ENCODE data around the gene CUBN.

CUBN gene

GRCh38 chr10:17043586-17043985 is 86.0 kb downstream of the CUBN start:
- Mint-ChIP-seq H3K9me3 (no peaks in the 10 kb centered on the region), H3K4me1 (ENCODE audit: low read depth) (no peaks in the 10 kb centered on the region), H3K4me3 (no peak overlapping the region), H3K36me3 (ENCODE audit: low read depth) (no peaks in the 10 kb centered on the region), H3K27me3 (ENCODE audit: low read depth) (peaks cover 9% of the 10 kb centered on the region), H3K27ac (no peak overlapping the region)
- DNase-seq (ENCODE audit: low spot score), result no peak

- Mint-ChIP-seq H3K4me1 (ENCODE audit: low read depth) (peaks cover 2% of the 10 kb centered on the region), H3K36me3 (ENCODE audit: low read depth) (no peaks in the 10 kb centered on the region), H3K4me3 (no peak overlapping the region), H3K27me3 (ENCODE audit: low read depth) (peaks cover 9% of the 10 kb centered on the region), H3K9me3 (no peaks in the 10 kb centered on the region), H3K27ac (no peak overlapping the region)
- no peak for DNase-seq (ENCODE audit: low spot score)
Measured at GRCh38 chr10:17041626-17042520, 87.7 kb downstream of the CUBN start.

- H3K4me3 Mint-ChIP-seq, result no peak overlapping the region
- no peak for DNase-seq (ENCODE audit: low spot score)
- H3K27ac Mint-ChIP-seq, result no peak overlapping the region
- H3K36me3 Mint-ChIP-seq (ENCODE audit: low read depth), result no peaks in the 10 kb centered on the region
- peaks cover 7% of the 10 kb centered on the region for H3K4me1 Mint-ChIP-seq (ENCODE audit: low read depth)
- H3K27me3 Mint-ChIP-seq (ENCODE audit: low read depth), result peaks cover 13% of the 10 kb centered on the region
- no peaks in the 10 kb centered on the region for H3K9me3 Mint-ChIP-seq
Measured at GRCh38 chr10:17038627-17039026, 91.0 kb downstream of the CUBN start.

DNA sequence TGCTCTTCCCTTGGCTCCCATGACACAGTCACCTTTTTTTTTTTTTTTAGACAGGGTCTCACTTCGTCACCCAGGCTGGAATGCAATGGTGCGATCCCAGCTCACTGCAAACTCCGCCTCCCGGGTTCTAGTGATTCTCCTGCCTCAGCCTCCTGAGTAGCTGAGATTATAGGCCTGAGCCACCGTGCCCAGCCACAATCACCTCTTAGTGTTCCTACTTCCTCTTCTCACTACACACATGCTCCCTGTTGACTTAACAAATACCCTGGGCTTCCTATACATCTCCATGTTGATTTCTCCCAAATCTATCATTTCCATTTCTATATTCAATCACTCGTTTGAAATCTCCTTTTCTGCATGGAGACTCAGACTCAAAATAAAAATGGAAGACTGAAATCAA is 91.7 kb downstream of the CUBN start:
- Mint-ChIP-seq H3K27me3 (ENCODE audit: low read depth) (peaks cover 13% of the 10 kb centered on the region), H3K4me3 (no peak overlapping the region), H3K27ac (no peak overlapping the region), H3K36me3 (ENCODE audit: low read depth) (no peaks in the 10 kb centered on the region), H3K9me3 (no peaks in the 10 kb centered on the region), H3K4me1 (ENCODE audit: low read depth) (peaks cover 13% of the 10 kb centered on the region)
- DNase-seq (ENCODE audit: low spot score), result no peak

- Mint-ChIP-seq H3K36me3 (ENCODE audit: low read depth) (no peaks in the 10 kb centered on the region), H3K4me3 (no peak overlapping the region), H3K4me1 (ENCODE audit: low read depth) (peaks cover 29% of the 10 kb centered on the region), H3K27ac (no peak overlapping the region), H3K27me3 (ENCODE audit: low read depth) (peaks cover 21% of the 10 kb centered on the region), H3K9me3 (no peaks in the 10 kb centered on the region)
- no peak for DNase-seq (ENCODE audit: low spot score)
Measured at GRCh38 chr10:17035446-17035845, 94.2 kb downstream of the CUBN start.

GRCh38 chr10:17033529-17034260 is 95.9 kb downstream of the CUBN start:
- Mint-ChIP-seq H3K9me3 (no peaks in the 10 kb centered on the region), H3K4me1 (ENCODE audit: low read depth) (peaks cover 44% of the 10 kb centered on the region), H3K4me3 (no peak overlapping the region), H3K27me3 (ENCODE audit: low read depth) (peaks cover 21% of the 10 kb centered on the region), H3K27ac (no peak overlapping the region), H3K36me3 (ENCODE audit: low read depth) (no peaks in the 10 kb centered on the region)
- DNase-seq (ENCODE audit: low spot score), result no peak

GRCh38 chr10:17031637-17032635 is 97.7 kb downstream of the CUBN start:
- Mint-ChIP-seq H3K9me3 (no peaks in the 10 kb centered on the region), H3K4me3 (no peak overlapping the region), H3K36me3 (ENCODE audit: low read depth) (no peaks in the 10 kb centered on the region), H3K27me3 (ENCODE audit: low read depth) (peaks cover 21% of the 10 kb centered on the region), H3K4me1 (ENCODE audit: low read depth) (peaks cover 55% of the 10 kb centered on the region), H3K27ac (no peak overlapping the region)
- DNase-seq (ENCODE audit: low spot score), result no peak

- peak overlapping the region; percentile 92 for H3K27ac Mint-ChIP-seq
- peaks cover 17% of the 10 kb centered on the region for H3K27me3 Mint-ChIP-seq (ENCODE audit: low read depth)
- DNase-seq (ENCODE audit: low spot score), result peak; percentile 87
- peaks cover 72% of the 10 kb centered on the region for H3K4me1 Mint-ChIP-seq (ENCODE audit: low read depth)
- peak overlapping the region; percentile 81 for H3K4me3 Mint-ChIP-seq
- no peaks in the 10 kb centered on the region for H3K9me3 Mint-ChIP-seq
- no peaks in the 10 kb centered on the region for H3K36me3 Mint-ChIP-seq (ENCODE audit: low read depth)
Measured at GRCh38 chr10:17029581-17030271, 99.9 kb downstream of the CUBN start.

DNA sequence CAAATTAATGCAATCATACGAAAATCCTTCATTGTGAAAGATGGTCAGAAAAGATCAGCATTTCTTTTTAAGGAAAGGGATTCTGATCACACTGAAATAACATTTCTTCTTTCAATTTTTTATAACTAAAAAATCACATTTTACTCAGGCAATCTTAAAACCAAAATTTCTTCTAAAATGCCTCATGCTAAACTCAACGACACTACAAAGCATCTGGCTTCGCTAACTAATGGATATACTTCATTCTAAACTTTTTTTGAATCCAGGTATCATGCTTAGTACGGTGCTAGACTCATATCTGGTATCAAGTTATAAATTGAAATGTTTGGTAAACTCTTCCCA is 100.4 kb downstream of the CUBN start:
- H3K4me3 Mint-ChIP-seq, result peak overlapping the region; percentile 81
- no peaks in the 10 kb centered on the region for H3K36me3 Mint-ChIP-seq (ENCODE audit: low read depth)
- no peaks in the 10 kb centered on the region for H3K9me3 Mint-ChIP-seq
- DNase-seq (ENCODE audit: low spot score), result no peak
- peaks cover 17% of the 10 kb centered on the region for H3K27me3 Mint-ChIP-seq (ENCODE audit: low read depth)
- peaks cover 76% of the 10 kb centered on the region for H3K4me1 Mint-ChIP-seq (ENCODE audit: low read depth)
- peak overlapping the region; percentile 92 for H3K27ac Mint-ChIP-seq

DNA sequence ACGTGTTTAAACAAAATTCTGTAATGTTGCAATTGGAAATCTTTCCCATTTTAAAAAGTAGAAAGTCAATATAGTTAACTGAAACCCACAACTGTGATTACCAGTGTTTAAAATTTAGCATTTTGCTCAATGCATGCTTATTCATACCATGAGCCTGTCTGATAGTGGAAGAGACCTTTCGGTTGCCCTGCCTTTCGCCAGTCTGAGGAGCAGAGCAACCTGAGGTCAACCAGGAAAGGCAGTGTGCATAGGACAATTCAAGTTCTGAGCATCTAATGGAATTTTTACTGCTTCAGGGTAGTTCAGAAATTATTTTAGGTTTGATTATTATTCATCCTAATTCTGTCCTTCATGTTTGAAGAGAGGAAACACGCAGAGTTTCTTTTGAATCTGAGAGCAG is 100.8 kb downstream of the CUBN start:
- Mint-ChIP-seq H3K27ac (peak overlapping the region; percentile 92), H3K9me3 (no peaks in the 10 kb centered on the region), H3K4me3 (peak overlapping the region; percentile 81), H3K36me3 (ENCODE audit: low read depth) (no peaks in the 10 kb centered on the region), H3K4me1 (ENCODE audit: low read depth) (peaks cover 77% of the 10 kb centered on the region), H3K27me3 (ENCODE audit: low read depth) (peaks cover 14% of the 10 kb centered on the region)
- DNase-seq (ENCODE audit: low spot score), result peak; percentile 22

GRCh38 chr10:17026686-17027485 is 102.7 kb downstream of the CUBN start:
- H3K4me3 Mint-ChIP-seq, result peak overlapping the region; percentile 72
- peaks cover 76% of the 10 kb centered on the region for H3K4me1 Mint-ChIP-seq (ENCODE audit: low read depth)
- no peaks in the 10 kb centered on the region for H3K36me3 Mint-ChIP-seq (ENCODE audit: low read depth)
- peaks cover 10% of the 10 kb centered on the region for H3K27me3 Mint-ChIP-seq (ENCODE audit: low read depth)
- H3K27ac Mint-ChIP-seq, result peak overlapping the region; percentile 96
- DNase-seq (ENCODE audit: low spot score), result peak; percentile 79
- H3K9me3 Mint-ChIP-seq, result no peaks in the 10 kb centered on the region

GRCh38 chr10:17025444-17026295 is 103.9 kb downstream of the CUBN start:
- peak overlapping the region; percentile 99 for H3K27ac Mint-ChIP-seq

More at GRCh38 chr10:17025444-17026295, 103.9 kb downstream of the CUBN start:
- H3K36me3 Mint-ChIP-seq (ENCODE audit: low read depth), result no peaks in the 10 kb centered on the region
- no peaks in the 10 kb centered on the region for H3K9me3 Mint-ChIP-seq
- H3K27me3 Mint-ChIP-seq (ENCODE audit: low read depth), result peaks cover 9% of the 10 kb centered on the region
- H3K4me3 Mint-ChIP-seq, result peak overlapping the region; percentile 79
- peaks cover 68% of the 10 kb centered on the region for H3K4me1 Mint-ChIP-seq (ENCODE audit: low read depth)
- DNase-seq (ENCODE audit: low spot score), result peak; percentile 90

Data from T-helper 2 cell treated with Interferon-gamma antibody and Interleukin-4, amounts not matched to agents 5 μg/mL and 100 μg/mL, for 36 hours (primary cell).